IMR-90 (cell line): ENCODE measurements around the gene PEX14. TPM values are rescaled to one million over a fixed set of nuclear protein-coding genes. Genes with fewer than 3 reads are reported as not detected.

ENCODE experiments used
- ATAC-seq: fragments of 200-7000 bp; cut with Tn5 transposase; 2 replicates; pipeline ENCODE4 v1.9.1; 2020; ENCODE audit warnings: low read depth, mild to moderate bottlenecking, moderate library complexity
- BruUV-seq: library from RNA; stranded (reverse); fragments of 400-500 nt; replicated peaks from 2 replicates; lab custom pipeline; 2021; lab: Mats Ljungman, UMichigan
- CTCF ChIA-PET: fragments of 300-600 bp; formaldehyde crosslinking; extraction: SDS; loops from one replicate; lab custom pipeline; 2021; ENCODE audit warnings: antibody characterized with exemption; lab: Yijun Ruan, JAX
- POLR2A ChIA-PET: fragments of 300-600 bp; sonication (Branson Sonifier 250); formaldehyde crosslinking; loops from one replicate; lab custom pipeline; 2022; ENCODE audit warnings: antibody characterized with exemption; ENCODE audit not compliant: unreplicated experiment; lab: Charles Lee
- DNase-seq: peaks from one replicate; pipeline ENCODE4 v3.0.0; 2013
- H2AFZ ChIP-seq: replicated peaks from 2 replicates; pipeline ENCODE3; 2013; ENCODE audit warnings: low read length, mild to moderate bottlenecking; ENCODE audit not compliant: poor library complexity
- H2AK5ac ChIP-seq: 2 replicates; pipeline ENCODE4 v1.6.1; 2013; ENCODE audit warnings: low read depth, low read length, inconsistent platforms
- H2AK9ac ChIP-seq: replicated peaks from 2 replicates; pipeline ENCODE3; 2013; ENCODE audit warnings: mild to moderate bottlenecking, low read depth, low read length, moderate library complexity; ENCODE audit not compliant: poor library complexity
- H2BK120ac ChIP-seq: 2 replicates; pipeline ENCODE4 v1.6.1; 2013; ENCODE audit warnings: low read depth, low read length, inconsistent platforms
- H2BK15ac ChIP-seq: 3 replicates; pipeline ENCODE4 v1.6.1; 2013; ENCODE audit warnings: low read depth, low read length, inconsistent platforms
- H2BK20ac ChIP-seq: 2 replicates; pipeline ENCODE4 v1.6.1; 2013; ENCODE audit warnings: low read depth, mild to moderate bottlenecking, inconsistent platforms, low read length, moderate library complexity
- H2BK5ac ChIP-seq: 2 replicates; pipeline ENCODE4 v1.6.1; 2013; ENCODE audit warnings: mild to moderate bottlenecking, low read depth, low read length, inconsistent platforms; ENCODE audit not compliant: poor library complexity, severe bottlenecking
- H3K14ac ChIP-seq: replicated peaks from 2 replicates; pipeline ENCODE4 v1.6.1; 2013; ENCODE audit warnings: low read depth, low read length, inconsistent platforms
- H3K18ac ChIP-seq: 2 replicates; pipeline ENCODE4 v1.6.1; 2013; ENCODE audit warnings: low read depth, low read length, control low read depth
- H3K23ac ChIP-seq: 2 replicates; pipeline ENCODE4 v1.6.1; 2013; ENCODE audit warnings: low read depth, low read length, inconsistent platforms
- H3K27ac ChIP-seq: 2 replicates; pipeline ENCODE4 v1.5.1; 2013; ENCODE audit warnings: mild to moderate bottlenecking, control low read depth, low read length; ENCODE audit not compliant: insufficient read depth
- H3K27me3 ChIP-seq: 2 replicates; pipeline ENCODE4 v1.6.1; 2013; ENCODE audit warnings: low read length; ENCODE audit not compliant: control insufficient read depth, insufficient read depth
- H3K36me3 ChIP-seq: 2 replicates; pipeline ENCODE4 v1.6.1; 2013; ENCODE audit warnings: low read length, mixed read lengths; ENCODE audit not compliant: control insufficient read depth, insufficient read depth
- H3K4ac ChIP-seq: 2 replicates; pipeline ENCODE4 v1.6.1; 2013; ENCODE audit warnings: low read depth, low read length, inconsistent platforms
- H3K4me1 ChIP-seq: 2 replicates; pipeline ENCODE4 v1.6.1; 2013; ENCODE audit warnings: low read length, mixed read lengths; ENCODE audit not compliant: control insufficient read depth, insufficient read depth
- H3K4me2 ChIP-seq: 2 replicates; pipeline ENCODE4 v1.6.1; 2013; ENCODE audit warnings: low read depth, mild to moderate bottlenecking, control low read depth, low read length, moderate library complexity
- H3K4me3 ChIP-seq: 2 replicates; pipeline ENCODE4 v1.5.1; 2013; ENCODE audit warnings: low read depth, mild to moderate bottlenecking, control low read depth, low read length, moderate library complexity; ENCODE audit not compliant: insufficient read depth
- H3K56ac ChIP-seq: 2 replicates; pipeline ENCODE4 v1.6.1; 2013; ENCODE audit warnings: low read length, inconsistent platforms; ENCODE audit not compliant: insufficient read depth; ENCODE audit errors: extremely low read depth
- H3K79me1 ChIP-seq, 2 experiments: 2 replicates each; pipeline ENCODE4 v1.6.1; 2013; ENCODE audit warnings: low read length in 2 of 2, inconsistent platforms in 1 of 2, low read depth in 1 of 2
- H3K9ac ChIP-seq: 2 replicates; pipeline ENCODE4 v1.6.1; 2013; ENCODE audit warnings: low read depth, low read length, control low read depth
- H3K9me1 ChIP-seq: 2 replicates; pipeline ENCODE4 v1.6.1; 2013; ENCODE audit warnings: low read length, inconsistent platforms; ENCODE audit not compliant: insufficient read depth
- H3K9me3 ChIP-seq: 2 replicates; pipeline ENCODE4 v1.6.1; 2013; ENCODE audit warnings: low read length; ENCODE audit not compliant: control insufficient read depth, insufficient read depth
- H4K20me1 ChIP-seq: 2 replicates; pipeline ENCODE4 v1.6.1; 2013; ENCODE audit warnings: low read length, inconsistent platforms; ENCODE audit not compliant: insufficient read depth
- H4K5ac ChIP-seq: 2 replicates; pipeline ENCODE4 v1.6.1; 2013; ENCODE audit warnings: mild to moderate bottlenecking, low read depth, low read length, control low read depth
- H4K8ac ChIP-seq, 2 experiments: 2 replicates each; pipeline ENCODE4 v1.6.1; 2013; ENCODE audit warnings: low read depth in 2 of 2, low read length in 2 of 2, control low read depth in 1 of 2, inconsistent platforms in 1 of 2
- H4K91ac ChIP-seq: 2 replicates; pipeline ENCODE4 v1.6.1; 2013; ENCODE audit warnings: low read depth, low read length, inconsistent platforms; ENCODE audit not compliant: insufficient read depth
- CEBPB ChIP-seq: IDR thresholded peaks from 2 replicates; pipeline ENCODE4 v1.6.1; 2012; ENCODE audit warnings: low read depth, low read length, improper control_type of control experiment
- NFE2L2 ChIP-seq: fragments of 150-350 bp; IDR thresholded peaks from 2 replicates; pipeline ENCODE4 v1.6.1; 2016; ENCODE audit warnings: low read depth, mild to moderate bottlenecking, low read length
- dilution Hi-C: fragments of 300-500 bp; cut with HindIII; formaldehyde crosslinking; loops from one replicate; pipeline ENCODE4 v1.14.3; 2018; ENCODE audit warnings: low sequenced_read_pairs; ENCODE audit not compliant: unreplicated experiment
- in situ Hi-C: fragments of 300-500 bp; cut with MboI; formaldehyde crosslinking; loops from 3 replicates; pipeline ENCODE4 v1.14.3; 2019; ENCODE audit warnings: low sequenced_read_pairs, inconsistent platforms, mixed read lengths
- intact Hi-C: fragments of 100-400 bp; cut with micrococcal nuclease; formaldehyde crosslinking; loops from 2 replicates; pipeline ENCODE4 v1.10.0; 2022
- polyA plus RNA-seq, 3 experiments: library from polyadenylated mRNA; depleted of rRNA; stranded (reverse); fragments of >200 nt; gene quantifications; 2 replicates each; pipeline ENCODE4 v1.2.3, GENCODE V29; 2012; ENCODE audit warnings: low replicate concordance in 1 of 3
- total RNA-seq: library from RNA; depleted of rRNA; stranded (reverse); fragments of >200 nt; gene quantifications from 2 replicates; pipeline ENCODE4 v1.2.3, GENCODE V29; 2012

The PEX14 gene
- total and polyA plus RNA-seq, 2 of the 4 experiments (the other 2 are of a cell fraction): 9.5 to 22.5 TPM

DNA sequence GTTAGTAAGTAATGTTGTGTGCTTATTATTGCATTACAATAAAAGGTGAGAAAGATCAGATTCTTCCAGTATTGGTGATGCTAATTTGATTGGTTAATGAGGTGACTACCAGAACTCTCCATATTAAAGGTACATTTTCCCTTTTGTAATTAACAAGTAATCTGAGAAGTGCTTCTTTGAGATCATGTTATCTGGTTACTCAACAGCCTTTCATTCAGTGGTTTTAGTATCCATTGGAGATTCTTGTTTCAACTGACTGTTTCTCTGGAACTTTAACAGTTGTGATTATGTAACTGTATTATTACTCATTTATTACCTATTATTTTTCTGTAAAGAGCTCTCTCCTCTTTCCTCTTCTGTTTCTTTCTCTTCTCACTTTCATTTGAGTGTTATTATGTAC, 86.7 kb downstream of the PEX14 start:
- no peak overlapping the region for H3K14ac ChIP-seq
- H2AFZ ChIP-seq: no peak overlapping the region
- H4K8ac ChIP-seq: no peak overlapping the region
- 0 out of 2 replicates have a peak, but pooled peaks cover 3% of the 10 kb centered on the region for H4K20me1 ChIP-seq
- no peak overlapping the region for H4K91ac ChIP-seq
- no TSS peak for BruUV-seq
- H2BK120ac ChIP-seq: no peak overlapping the region
- TF ChIP-seq NFE2L2 (no peak), CEBPB (peak; percentile 35; the same call in 1 of the 2 replicates)
- DNase-seq (peak; percentile 61), ATAC-seq (peak; percentile 37; the same call in 1 of the 2 replicates)
- H3K4ac ChIP-seq: no peak overlapping the region
- H3K79me1 ChIP-seq: peaks cover 6 to 11% of the 10 kb centered on the region in 2 experiments; a peak in 3 of 4 replicates
- H3K36me3 ChIP-seq: no peaks in the 10 kb centered on the region
- H3K18ac ChIP-seq: no peak overlapping the region
- H3K9me1 ChIP-seq: peaks cover 2% of the 10 kb centered on the region; the same call in 1 of the 2 replicates
- peaks cover 4% of the 10 kb centered on the region; the same call in 1 of the 2 replicates for H3K9me3 ChIP-seq
- no peak overlapping the region for H3K4me3 ChIP-seq
- H2BK20ac ChIP-seq: no peak overlapping the region
- H3K4me2 ChIP-seq: no peak overlapping the region
- dilution Hi-C loops: no loop called here
- in situ Hi-C loops: no loop called here
- no peak overlapping the region for H4K5ac ChIP-seq
- H3K27ac ChIP-seq: no peak overlapping the region
- no peak overlapping the region for H2AK5ac ChIP-seq
- no peaks in the 10 kb centered on the region for H3K27me3 ChIP-seq
- no peak overlapping the region for H3K9ac ChIP-seq
- no peak overlapping the region for H2AK9ac ChIP-seq
- no peak overlapping the region for H3K56ac ChIP-seq
- H2BK5ac ChIP-seq: no peak overlapping the region
- no peak overlapping the region for H3K23ac ChIP-seq
- ChIA-PET CTCF (interaction anchor here (1.5 kb wide), 1 partner anchor 23 kb away, joined by 4 read pairs; no protein-coding TSS in a partner anchor), POLR2A (no interaction called here)
- H2BK15ac ChIP-seq: no peak overlapping the region
- intact Hi-C loops: no loop called here
- H3K4me1 ChIP-seq: peaks cover 2% of the 10 kb centered on the region; the same call in 1 of the 2 replicates
